Ascending aorta (tissue), 2 donors: ENCODE results near the gene NFE2L1. TPM values are rescaled to one million over a fixed set of nuclear protein-coding genes. Genes with fewer than 3 reads are reported as not detected.

Source experiments
- DNase-seq, 2 donors: peaks; one replicate each; pipeline ENCODE4 v3.0.0-alpha.2; 2019; ENCODE audit warnings: low spot score in 2 of 2
- H3K27ac ChIP-seq, 2 donors: fragments of 200-600 bp; sonication (generic); one replicate each; pipeline ENCODE4 v1.5.1; 2016 to 2017; ENCODE audit warnings: mild to moderate bottlenecking in 1 of 2
- H3K27me3 ChIP-seq: fragments of 200-600 bp; sonication (generic); one replicate; pipeline ENCODE4 v1.5.1; 2017
- H3K36me3 ChIP-seq, 2 donors: fragments of 200-600 bp; sonication (generic); one replicate each; pipeline ENCODE4 v1.5.1; 2016
- H3K4me1 ChIP-seq, 2 donors: fragments of 200-600 bp; sonication (generic); one replicate each; pipeline ENCODE4 v1.5.1; 2016 to 2017; ENCODE audit warnings: mild to moderate bottlenecking in 1 of 2
- H3K4me3 ChIP-seq, 2 donors: fragments of 200-600 bp; sonication (generic); one replicate each; pipeline ENCODE4 v1.5.1; 2016 to 2017; ENCODE audit warnings: mild to moderate bottlenecking in 1 of 2
- H3K9me3 ChIP-seq, 2 donors: fragments of 200-600 bp; sonication (generic); one replicate each; pipeline ENCODE4 v1.5.1; 2016
- CTCF ChIP-seq, 3 experiments: fragments of 200-600 bp in 2 of 3; fragments of 450-650 bp in 1 of 3; sonication (generic) in 2 of 3; IDR thresholded peaks; one replicate each; pipeline ENCODE4 v1.5.1; 2016 to 2019; ENCODE audit warnings: antibody characterized with exemption in 3 of 3, mild to moderate bottlenecking in 1 of 3, moderate library complexity in 1 of 3
- intact Hi-C: fragments of 100-400 bp; cut with DNase I; formaldehyde crosslinking; loops from one replicate; pipeline ENCODE4 v1.15.1; 2023
- total RNA-seq: library from RNA; depleted of rRNA; stranded (reverse); fragments of >200 nt; gene quantifications from one replicate; pipeline ENCODE4 v1.1.0, GENCODE V29; 2016

The NFE2L1 gene
- total RNA-seq, 1 donor from 2014 or later, result 114 TPM

- no peaks in the 10 kb centered on the region for H3K36me3 ChIP-seq
- no peaks in the 10 kb centered on the region for H3K9me3 ChIP-seq
- peak overlapping the region; percentile 77 to 86 for H3K27ac ChIP-seq
- peak in 1 of 3 experiments; percentile 15 for TF ChIP-seq CTCF (IDR thresholded peaks at IDR 0.05)
- peaks cover 17 to 31% of the 10 kb centered on the region in 2 donors for H3K4me1 ChIP-seq
- peak overlapping the region; percentile 61 to 63 for H3K4me3 ChIP-seq
- intact Hi-C loops, result loop anchor here (1.0 to 5.0 kb wide), 9 partner anchors 24 to 588 kb away; partner anchors contain the start of genes CBX1, HOXB7, NFE2L1 and SCRN2
- no peaks in the 10 kb centered on the region for H3K27me3 ChIP-seq
- peak; percentile 23 to 79 for DNase-seq
These were observed 23.8 kb upstream of the NFE2L1 start for GRCh38 chr17:48024149-48025039.

GRCh38 chr17:48025040-48025903, 22.9 kb upstream of the NFE2L1 start:
- Histone ChIP-seq H3K27ac (peak overlapping the region; percentile 77 to 86), H3K27me3 (no peaks in the 10 kb centered on the region), H3K9me3 (no peaks in the 10 kb centered on the region), H3K36me3 (no peaks in the 10 kb centered on the region), H3K4me1 (peaks cover 17 to 31% of the 10 kb centered on the region in 2 donors), H3K4me3 (peak overlapping the region; percentile 61 to 63)
- intact Hi-C loops, result loop anchor here (1.0 to 5.0 kb wide), 7 partner anchors 23 to 587 kb away; partner anchors contain the start of genes CBX1, HOXB7, NFE2L1 and SNX11
- peak; percentile 93 to 99 for DNase-seq
- peak; percentile 91 to 93 (median 92) for TF ChIP-seq CTCF (IDR thresholded peaks at IDR 0.05)

- H3K27ac ChIP-seq, result peak overlapping the region; percentile 75 to 77
- H3K36me3 ChIP-seq, result no peaks in the 10 kb centered on the region
- intact Hi-C loops, result loop anchor here (1.0 to 5.0 kb wide), 7 partner anchors 22 to 586 kb away; partner anchors contain the start of genes CBX1, HOXB7, NFE2L1 and SNX11
- peaks cover 17 to 34% of the 10 kb centered on the region in 2 donors for H3K4me1 ChIP-seq
- DNase-seq, result peak; percentile 14 to 74
- H3K27me3 ChIP-seq, result no peaks in the 10 kb centered on the region
- H3K4me3 ChIP-seq, result peak overlapping the region; percentile 61 to 63
- no peak for TF ChIP-seq CTCF (IDR thresholded peaks at IDR 0.05)
- no peaks in the 10 kb centered on the region for H3K9me3 ChIP-seq
These were observed 22.2 kb upstream of the NFE2L1 start for GRCh38 chr17:48025904-48026501.

GRCh38 chr17:48026502-48027321, 21.4 kb upstream of the NFE2L1 start:
- Histone ChIP-seq H3K36me3 (no peaks in the 10 kb centered on the region), H3K4me3 (peak overlapping the region in 1 of 2 donors; percentile 63), H3K27ac (peak overlapping the region; percentile 75 to 77), H3K9me3 (no peaks in the 10 kb centered on the region), H3K27me3 (no peaks in the 10 kb centered on the region), H3K4me1 (peaks cover 17 to 34% of the 10 kb centered on the region in 2 donors)
- intact Hi-C loops, result loop anchor here (5.0 kb wide), 2 partner anchors 516 to 586 kb away; partner anchors contain the start of gene HOXB7
- DNase-seq, result peak; percentile 58 to 91
- TF ChIP-seq CTCF (IDR thresholded peaks at IDR 0.05), result peak; percentile 90 to 94 (median 92)
